Spleen (tissue), 11 donors: Measurements from ENCODE around the gene ADCK1. TPM values are rescaled to one million over a fixed set of nuclear protein-coding genes. Genes with fewer than 3 reads are reported as not detected.

Experiments
- DNase-seq: peaks from one replicate; pipeline ENCODE4 v3.0.0-alpha.2; 2020
- H3K27ac ChIP-seq, 8 donors: fragments of 200-600 bp; sonication (generic) in 7 of 8; 1 replicate in 4 of 8; 2 replicates in 4 of 8; pipeline versions ENCODE4 v1.5.0 to v1.8.0; 2016 to 2021; ENCODE audit warnings: inconsistent platforms in 4 of 8, mild to moderate bottlenecking in 4 of 8, moderate library complexity in 1 of 8
- H3K27me3 ChIP-seq, 7 donors: fragments of 200-600 bp; sonication (generic) in 6 of 7; replicated peaks in 1 of 7; 1 replicate in 4 of 7; 2 replicates in 3 of 7; pipeline versions ENCODE4 v1.5.0 to v1.8.0; 2016 to 2021; ENCODE audit warnings: inconsistent platforms in 3 of 7, mild to moderate bottlenecking in 1 of 7
- H3K36me3 ChIP-seq, 6 donors: fragments of 200-600 bp; sonication (generic) in 5 of 6; 1 replicate in 4 of 6; 2 replicates in 2 of 6; pipeline versions ENCODE4 v1.5.0 to v1.8.0; 2016 to 2021; ENCODE audit warnings: inconsistent platforms in 2 of 6
- H3K4me1 ChIP-seq, 6 donors: fragments of 200-600 bp; sonication (generic) in 5 of 6; 1 replicate in 3 of 6; 2 replicates in 3 of 6; pipeline versions ENCODE4 v1.5.0 to v1.8.0; 2016 to 2021; ENCODE audit warnings: inconsistent platforms in 3 of 6
- H3K4me3 ChIP-seq, 8 donors: fragments of 200-600 bp; sonication (generic) in 7 of 8; 1 replicate in 4 of 8; 2 replicates in 4 of 8; pipeline versions ENCODE4 v1.5.0 to v1.8.0; 2016 to 2021; ENCODE audit warnings: inconsistent platforms in 4 of 8, mild to moderate bottlenecking in 4 of 8, moderate library complexity in 2 of 8
- H3K9me3 ChIP-seq, 8 donors: fragments of 200-600 bp; sonication (generic) in 7 of 8; 1 replicate in 4 of 8; 2 replicates in 4 of 8; pipeline versions ENCODE4 v1.5.0 to v1.8.0; 2016 to 2021; ENCODE audit warnings: inconsistent platforms in 4 of 8
- CTCF ChIP-seq, 11 experiments: fragments of 200-600 bp in 7 of 11; fragments of 450-650 bp in 4 of 11; sonication (generic) in 4 of 11; IDR thresholded peaks in 8 of 11; conservative IDR thresholded peaks in 3 of 11; 1 replicate in 7 of 11; 2 replicates in 4 of 11; pipeline versions ENCODE4 v1.4.0 to v1.8.0; 2016 to 2021; ENCODE audit warnings: antibody characterized with exemption in 11 of 11, inconsistent platforms in 4 of 11, mild to moderate bottlenecking in 1 of 11
- POLR2A ChIP-seq, 3 donors: fragments of 450-650 bp; IDR thresholded peaks; one replicate each; pipeline ENCODE4 v1.5.1; 2017; ENCODE audit warnings: antibody characterized with exemption in 3 of 3, mild to moderate bottlenecking in 1 of 3
- POLR2AphosphoS5 ChIP-seq, 3 donors: sonication (generic); formaldehyde crosslinking; IDR thresholded peaks; one replicate each; pipeline ENCODE4 v1.5.1; 2017; ENCODE audit warnings: antibody characterized with exemption in 3 of 3
- WGBS, 5 donors: extraction: QIAGEN DNeasy Blood & Tissue Kit in 3 of 5; methylation state at CpG; one replicate each; pipeline versions ENCODE4 v1.1.5 to v1.1.7; 2013 to 2018; 5-methylcytosine and 5-hydroxymethylcytosine counted together
- intact Hi-C: fragments of 100-400 bp; cut with DNase I; formaldehyde crosslinking; loops from one replicate; pipeline ENCODE4 v1.15.0; 2023; ENCODE audit warnings: low total_unique reads
- polyA plus RNA-seq, 3 donors: library from polyadenylated mRNA; stranded (reverse); fragments of 200-250 nt; gene quantifications; one replicate each; pipeline ENCODE4 v1.2.1, GENCODE V29; 2013
- total RNA-seq, 7 donors: library from RNA; depleted of rRNA in 3 of 7; stranded (reverse); fragments of >200 nt in 3 of 7; fragmentation: NEBNext Ultra II Directional in 4 of 7; extraction: Animal tissue kit (Norgen Biotek cat#: 25700) in 4 of 7; gene quantifications; one replicate each; pipeline versions ENCODE4 v1.1.0 to v1.2.1, GENCODE V29; 2016 to 2021
- donor health status: healthy with polysubstance abuse.
- donor health status: DM: no; HTN: no; CAD: no; lungs with moderate emphysema.
- donor health status: DM: no; HTN: no; CAD: no.
- donor health status: Bipolar disorder and iron deficiency.
- donor health status: healthy.
- donor health status: DM: no; HTN: no; CAD: no.
- donor health status: DM: yes; HTN: yes; CAD: no.

ADCK1 gene
- total and polyA plus RNA-seq, 10 donors: 5.0 to 14.0 (median 9.0) TPM

- H3K9me3 ChIP-seq: no peaks in the 10 kb centered on the region
Observed at GRCh38 chr14:77838831-77839511, 39.1 kb downstream of the ADCK1 start.

GRCh38 chr14:77843195-77843594 lies 43.3 kb downstream of the ADCK1 start:
- H3K4me1 ChIP-seq: no peaks in the 10 kb centered on the region
- intact Hi-C loops: no loop called here
- H3K36me3 ChIP-seq: no peaks in the 10 kb centered on the region
- TF ChIP-seq CTCF (IDR thresholded peaks at IDR 0.05 in 8 of 11, conservative IDR thresholded peaks at IDR 0.05 in 3 of 11): no peak
- no peak for TF ChIP-seq POLR2AphosphoS5 (IDR thresholded peaks at IDR 0.05)
- no peak for TF ChIP-seq POLR2A (IDR thresholded peaks at IDR 0.05)
- no peaks in the 10 kb centered on the region for H3K27me3 ChIP-seq
- 82 to 90% (median 87%) methylated on average over 3 of the region's 3 CpGs for WGBS, 5 donors
- H3K27ac ChIP-seq: no peak overlapping the region
- no peak for DNase-seq
- no peaks in the 10 kb centered on the region for H3K9me3 ChIP-seq
- no peak overlapping the region for H3K4me3 ChIP-seq

More at GRCh38 chr14:77838831-77839511, 39.1 kb downstream of the ADCK1 start:
- no peaks in the 10 kb centered on the region for H3K27me3 ChIP-seq
- WGBS, 5 donors: 73 to 83% (median 79%) methylated on average over 7 to 8 of the region's 8 CpGs
- H3K4me1 ChIP-seq: no peaks in the 10 kb centered on the region
- H3K36me3 ChIP-seq: peaks cover 0 to 32% (median 3%) of the 10 kb centered on the region in 6 donors
- TF ChIP-seq POLR2A (IDR thresholded peaks at IDR 0.05) (no peak), POLR2AphosphoS5 (IDR thresholded peaks at IDR 0.05) (peak in 2 of 3 donors; percentile 19 to 33)
- peak overlapping the region in 1 of 8 donors; percentile 42 for H3K27ac ChIP-seq
- intact Hi-C loops: no loop called here
- no peak overlapping the region for H3K4me3 ChIP-seq
- DNase-seq: no peak

GRCh38 chr14:77843651-77844050 lies 43.7 kb downstream of the ADCK1 start:
- WGBS, 5 donors: 93 to 100% (median 96%) methylated on average over 1 of the region's 1 CpG
- no peak for TF ChIP-seq CTCF (IDR thresholded peaks at IDR 0.05 in 8 of 11, conservative IDR thresholded peaks at IDR 0.05 in 3 of 11)
- no peak for TF ChIP-seq POLR2A (IDR thresholded peaks at IDR 0.05)
- no peak for TF ChIP-seq POLR2AphosphoS5 (IDR thresholded peaks at IDR 0.05)
- Histone ChIP-seq H3K27ac (no peak overlapping the region), H3K4me1 (no peaks in the 10 kb centered on the region), H3K36me3 (no peaks in the 10 kb centered on the region), H3K9me3 (no peaks in the 10 kb centered on the region), H3K4me3 (no peak overlapping the region), H3K27me3 (no peaks in the 10 kb centered on the region)
- intact Hi-C loops: no loop called here
- DNase-seq: no peak

- no peaks in the 10 kb centered on the region for H3K27me3 ChIP-seq
- DNase-seq: no peak
- no peak overlapping the region for H3K27ac ChIP-seq
- TF ChIP-seq POLR2AphosphoS5 (IDR thresholded peaks at IDR 0.05) (no peak), CTCF (IDR thresholded peaks at IDR 0.05 in 8 of 11, conservative IDR thresholded peaks at IDR 0.05 in 3 of 11) (no peak), POLR2A (IDR thresholded peaks at IDR 0.05) (no peak)
- WGBS, 5 donors: 51 to 71% (median 62%) methylated on average over 4 of the region's 4 CpGs
- no peaks in the 10 kb centered on the region for H3K9me3 ChIP-seq
- H3K36me3 ChIP-seq: no peaks in the 10 kb centered on the region
- H3K4me1 ChIP-seq: no peaks in the 10 kb centered on the region
- H3K4me3 ChIP-seq: no peak overlapping the region
- intact Hi-C loops: no loop called here
Observed at GRCh38 chr14:77844802-77845201, 44.9 kb downstream of the ADCK1 start.
